PC-3 (cell line): ENCODE results near the gene PTPN3.

Source experiments
- CTCF ChIP-seq: fragments of 300-600 bp; sonication (generic); conservative IDR thresholded peaks from 2 replicates; pipeline ENCODE4 v1.5.1; 2017; ENCODE audit warnings: antibody characterized with exemption, low read depth, mild to moderate bottlenecking, low read length
- EZH2 ChIP-seq: fragments of 300-600 bp; sonication (generic); IDR thresholded peaks from one replicate; pipeline ENCODE4 v1.6.1; 2017; ENCODE audit warnings: antibody characterized with exemption, mild to moderate bottlenecking, low read length; ENCODE audit not compliant: unreplicated experiment
- EZH2phosphoT487 ChIP-seq: fragments of 300-600 bp; sonication (generic); IDR thresholded peaks from 2 replicates; pipeline ENCODE4 v1.6.1; 2018; ENCODE audit warnings: mild to moderate bottlenecking, antibody characterized with exemption, low read length, borderline replicate concordance

GRCh38 chr9:109478665-109479380, 19.3 kb downstream of the PTPN3 start:
- no peak for TF ChIP-seq EZH2
- TF ChIP-seq CTCF: no peak
- TF ChIP-seq EZH2phosphoT487: no peak
